GM18873 (cell line): ENCODE measurements around the gene SCO2.

Experiments used
- ATAC-seq: cut with Tn5 transposase; IDR thresholded peaks from one replicate; pipeline ENCODE4 v1.9.1; 2021; ENCODE audit warnings: mild to moderate bottlenecking, moderate library complexity, moderate number of reproducible peaks; ENCODE audit not compliant: unreplicated experiment, low FRiP score

SCO2 gene

GRCh38 chr22:50503475-50504145 lies 21.8 kb downstream of the SCO2 start:
- ATAC-seq = no peak

- ATAC-seq = no peak
Observed at GRCh38 chr22:50502628-50503474, 22.5 kb downstream of the SCO2 start.

- no peak for ATAC-seq
Observed at GRCh38 chr22:50502096-50502495, 23.3 kb downstream of the SCO2 start.

GRCh38 chr22:50500452-50500851 lies 24.9 kb downstream of the SCO2 start:
- ATAC-seq = no peak

GRCh38 chr22:50498322-50498890 lies 27.0 kb downstream of the SCO2 start:
- no peak for ATAC-seq

GRCh38 chr22:50497093-50497492 lies 28.3 kb downstream of the SCO2 start:
- ATAC-seq = no peak

- ATAC-seq = no peak
Observed at GRCh38 chr22:50490531-50491308, 34.7 kb downstream of the SCO2 start.

GRCh38 chr22:50489363-50490243 lies 35.8 kb downstream of the SCO2 start:
- ATAC-seq = no peak

- no peak for ATAC-seq
Observed at GRCh38 chr22:50488886-50489285, 36.5 kb downstream of the SCO2 start.

GRCh38 chr22:50488006-50488677 lies 37.3 kb downstream of the SCO2 start:
- ATAC-seq = no peak

GRCh38 chr22:50487290-50488005 lies 38.0 kb downstream of the SCO2 start:
- ATAC-seq = no peak

- ATAC-seq = no peak
Observed at GRCh38 chr22:50486561-50487289, 38.7 kb downstream of the SCO2 start, which contains the start of gene MIOX. TSS of gene MIOX (plus strand) at chr22:50486859. CDS start at chr22:50486898, 39 bp downstream.

GRCh38 chr22:50485221-50486131 lies 39.9 kb downstream of the SCO2 start:
- no peak for ATAC-seq

- ATAC-seq = no peak
Observed at GRCh38 chr22:50483977-50484853, 41.2 kb downstream of the SCO2 start.

- ATAC-seq = no peak
Observed at GRCh38 chr22:50483556-50483955, 41.8 kb downstream of the SCO2 start.

- no peak for ATAC-seq
Observed at GRCh38 chr22:50483106-50483505, 42.3 kb downstream of the SCO2 start.
